Retina (tissue), 1 donor: ENCODE results near the gene CDK14.
A peak's percentile ranks its signal among the peaks of the same experiment; 100 is the strongest.

Experiments
- DNase-seq: peaks from one replicate; pipeline ENCODE4 v3.0.0-alpha.2; 2016

CDK14 gene

GRCh38 chr7:90642978-90643377 lies 46.9 kb downstream of the CDK14 start:
- no peak for DNase-seq

- peak; percentile 88 for DNase-seq
These were observed 49.7 kb downstream of the CDK14 start for GRCh38 chr7:90645784-90646183.

- no peak for DNase-seq
These were observed 52.0 kb downstream of the CDK14 start for GRCh38 chr7:90648107-90648506.

DNA sequence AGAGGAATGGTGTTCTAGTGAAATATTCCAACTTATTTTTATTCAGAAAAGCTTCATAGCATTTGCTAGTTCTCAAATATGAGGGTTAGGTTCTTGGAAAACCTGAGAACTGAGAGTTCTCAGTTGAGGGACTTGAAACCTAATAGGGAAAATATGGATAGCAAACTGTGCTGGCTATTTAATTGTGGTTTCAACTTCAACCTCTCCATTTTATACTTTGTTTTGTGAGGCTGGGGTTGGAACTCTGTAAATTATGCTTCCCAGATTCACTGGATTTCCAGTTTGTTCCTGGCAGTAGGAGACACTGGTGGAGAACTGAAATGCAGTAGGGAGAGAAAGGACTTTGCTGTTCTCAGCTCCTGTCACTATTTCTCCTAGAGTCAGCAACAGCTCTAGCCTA lies 52.7 kb downstream of the CDK14 start:
- no peak for DNase-seq

- no peak for DNase-seq
These were observed 58.8 kb downstream of the CDK14 start for GRCh38 chr7:90654718-90655427.

DNA sequence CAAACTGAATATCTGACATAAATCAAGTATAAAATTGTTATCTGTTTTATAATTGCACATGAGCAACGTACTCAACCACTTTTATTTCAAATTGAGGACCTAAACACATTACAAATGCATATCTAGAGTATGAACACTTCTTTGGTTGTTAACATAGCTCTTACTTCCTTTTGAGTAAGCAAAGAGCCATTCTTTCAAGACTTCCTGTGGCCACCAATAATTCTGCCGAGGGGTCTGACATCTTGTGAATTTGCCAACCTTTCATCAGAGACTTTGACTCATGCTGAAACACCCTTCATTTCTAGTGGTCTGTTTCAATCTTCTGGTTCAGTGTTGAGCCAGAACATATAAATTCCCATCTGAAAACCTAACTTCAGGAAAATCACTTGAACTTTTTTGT lies 59.4 kb downstream of the CDK14 start:
- no peak for DNase-seq

DNA sequence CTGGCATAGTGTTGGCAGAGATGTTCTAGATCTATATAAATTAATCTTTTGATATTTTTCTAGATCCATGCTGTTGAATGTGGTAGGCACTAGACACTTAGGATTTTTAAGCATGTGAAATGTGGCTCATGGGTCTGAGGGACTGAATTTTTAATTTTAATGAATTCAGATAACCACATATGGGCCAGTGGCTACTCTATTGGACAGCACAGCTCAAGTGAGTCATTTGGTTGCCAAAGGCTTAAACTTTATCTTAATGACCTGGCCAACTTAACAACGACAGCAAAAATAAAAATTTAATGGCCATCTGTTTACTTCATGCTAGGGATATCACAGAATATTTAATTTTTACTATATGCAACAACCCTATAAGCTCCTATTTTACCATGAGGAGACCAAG lies 61.4 kb downstream of the CDK14 start:
- DNase-seq = no peak

- DNase-seq = no peak
These were observed 64.0 kb downstream of the CDK14 start for GRCh38 chr7:90660100-90660499.

- no peak for DNase-seq
These were observed 64.7 kb downstream of the CDK14 start for GRCh38 chr7:90660819-90661218.

- no peak for DNase-seq
These were observed 65.4 kb downstream of the CDK14 start for GRCh38 chr7:90661290-90662151.

DNA sequence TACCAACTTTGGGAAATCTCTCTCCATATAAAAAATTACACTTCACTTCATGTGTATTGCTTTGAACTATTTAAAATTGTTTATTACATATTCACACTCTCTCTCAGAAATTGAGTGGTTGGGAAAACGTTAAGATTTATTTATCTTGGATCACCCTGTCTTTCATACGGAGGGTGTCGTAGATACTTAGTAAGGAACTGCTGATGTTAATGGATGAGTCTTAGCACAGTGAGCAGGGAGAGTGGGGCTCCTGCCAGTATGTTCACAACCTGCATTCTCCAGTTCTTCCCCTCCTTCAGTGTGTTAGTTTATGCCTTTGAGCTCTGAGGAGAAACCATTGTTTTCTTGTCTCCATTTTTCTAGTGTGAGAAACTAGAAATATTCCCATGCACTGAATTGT lies 67.1 kb downstream of the CDK14 start:
- DNase-seq = no peak

GRCh38 chr7:90666186-90666585 lies 70.1 kb downstream of the CDK14 start:
- no peak for DNase-seq

- DNase-seq = no peak
These were observed 72.9 kb downstream of the CDK14 start for GRCh38 chr7:90668992-90669391.

- no peak for DNase-seq
These were observed 73.4 kb downstream of the CDK14 start for GRCh38 chr7:90669492-90669891.

DNA sequence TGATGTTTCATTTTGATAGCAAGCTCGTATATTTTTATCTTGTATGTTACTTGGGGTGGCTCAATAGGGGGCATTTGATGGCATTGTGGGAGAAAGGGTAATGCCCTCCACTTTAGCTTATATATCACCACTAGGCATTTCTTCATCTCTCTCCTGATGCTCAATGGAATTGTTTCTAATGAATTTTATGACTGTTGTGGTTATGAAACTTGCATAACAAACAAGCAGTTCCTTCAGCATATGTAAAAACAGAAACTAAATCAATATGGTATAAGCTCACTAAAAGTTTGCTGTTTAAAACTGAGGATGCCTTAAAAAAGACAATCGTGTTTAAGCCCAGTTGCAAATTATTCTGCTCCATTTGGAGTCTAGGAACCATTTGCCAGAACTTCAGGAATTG lies 75.5 kb downstream of the CDK14 start:
- DNase-seq = no peak

- DNase-seq = no peak
These were observed 76.1 kb downstream of the CDK14 start for GRCh38 chr7:90672210-90672609.

GRCh38 chr7:90674625-90675024 lies 78.5 kb downstream of the CDK14 start:
- no peak for DNase-seq

GRCh38 chr7:90675982-90676381 lies 79.9 kb downstream of the CDK14 start:
- no peak for DNase-seq

- peak; percentile 20 for DNase-seq
These were observed 81.6 kb downstream of the CDK14 start for GRCh38 chr7:90677486-90678404.

- no peak for DNase-seq
These were observed 82.9 kb downstream of the CDK14 start for GRCh38 chr7:90678986-90679385.

DNA sequence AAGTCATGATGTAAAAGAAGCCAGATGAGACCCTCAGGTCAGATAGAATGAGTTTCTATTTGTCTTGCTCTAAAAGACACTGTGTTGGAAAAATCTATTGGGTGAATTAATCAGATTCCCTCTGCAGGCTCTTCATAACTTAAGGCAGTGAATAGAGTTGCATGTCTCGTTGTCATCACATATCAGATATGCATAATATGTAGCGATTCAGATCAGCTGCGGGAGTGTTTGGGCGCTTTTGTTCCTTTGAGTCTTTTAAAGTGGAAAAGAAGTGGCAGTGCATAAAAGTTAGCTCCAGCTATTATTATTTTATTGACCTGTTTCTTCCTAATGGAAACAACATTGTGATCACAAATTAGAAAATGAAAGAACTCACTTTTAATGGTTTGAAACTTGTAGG lies 84.4 kb downstream of the CDK14 start:
- DNase-seq = no peak

DNA sequence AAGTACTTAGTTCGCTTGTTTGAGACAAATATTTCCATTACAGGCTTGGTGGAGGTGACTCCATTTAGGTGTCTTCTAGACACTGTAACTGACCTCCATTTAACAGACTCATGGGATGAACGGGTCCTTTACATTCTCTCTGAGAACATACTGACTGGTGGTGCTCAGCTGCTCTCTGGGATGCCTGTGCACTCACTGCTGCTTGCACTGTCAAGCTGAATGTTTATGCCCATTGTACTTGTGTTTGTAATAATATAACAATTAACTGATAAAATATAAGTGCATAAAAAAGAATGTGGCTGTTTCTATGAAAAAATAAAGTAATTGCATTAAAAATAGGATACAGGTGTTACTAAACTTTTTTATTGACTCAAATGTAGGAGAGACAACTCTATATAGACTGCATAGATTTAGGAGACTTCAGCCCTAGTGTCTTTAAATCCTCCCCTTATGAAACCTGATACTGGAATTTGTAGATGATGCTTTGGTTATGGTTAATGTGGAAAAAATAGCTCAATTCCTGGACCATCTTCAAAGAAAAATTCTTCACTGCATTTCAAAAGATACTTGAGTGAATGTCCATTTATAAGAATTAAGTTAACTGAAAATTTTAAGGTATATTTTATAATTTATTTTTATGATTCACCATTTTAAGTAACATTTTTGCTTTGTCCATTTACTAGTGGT lies 85.4 kb downstream of the CDK14 start:
- no peak for DNase-seq

- no peak for DNase-seq
These were observed 90.0 kb downstream of the CDK14 start for GRCh38 chr7:90686146-90686545.
